Kidney (tissue), 14 donors: ENCODE measurements around the gene XPNPEP2. TPM values are rescaled to one million over a fixed set of nuclear protein-coding genes. Genes with fewer than 3 reads are reported as not detected.

ENCODE experiments used
- DNase-seq, 5 donors: peaks; one replicate each; pipeline ENCODE4 v3.0.0-alpha.2; 2013 to 2020
- FAIRE-seq: peaks from 2 replicates; lab custom pipeline; 2012; peaks lifted over from hg19 to GRCh38; lab: Jason Lieb, UNC
- H3K27ac ChIP-seq, 2 donors: one replicate each; pipeline ENCODE4 v1.7.0; 2013; ENCODE audit warnings: low read depth in 2 of 2, low read length in 2 of 2, inconsistent platforms in 1 of 2
- H3K27me3 ChIP-seq: one replicate; pipeline ENCODE4 v1.7.1; 2013; ENCODE audit warnings: low read length, inconsistent platforms; ENCODE audit not compliant: control insufficient read depth, insufficient read depth
- H3K36me3 ChIP-seq, 3 donors: one replicate each; pipeline versions ENCODE4 v1.7.0 to v1.7.1; 2013; ENCODE audit warnings: low read length in 3 of 3, control low read depth in 1 of 3, inconsistent platforms in 1 of 3; ENCODE audit not compliant: insufficient read depth in 3 of 3, control insufficient read depth in 2 of 3
- H3K4me1 ChIP-seq, 3 donors: one replicate each; pipeline versions ENCODE4 v1.7.0 to v1.7.1; 2013; ENCODE audit warnings: low read length in 3 of 3, inconsistent platforms in 1 of 3, low read depth in 1 of 3; ENCODE audit not compliant: control insufficient read depth in 2 of 3, insufficient read depth in 2 of 3
- H3K4me3 ChIP-seq, 3 donors: one replicate each; pipeline versions ENCODE4 v1.7.0 to v1.8.1; 2013; ENCODE audit warnings: low read length in 3 of 3, control low read depth in 1 of 3, inconsistent platforms in 1 of 3
- H3K9ac ChIP-seq, 3 donors: one replicate each; pipeline versions ENCODE4 v1.7.0 to v1.7.1; 2013; ENCODE audit warnings: low read length in 3 of 3, control low read depth in 1 of 3, inconsistent platforms in 1 of 3
- H3K9me3 ChIP-seq, 3 donors: one replicate each; pipeline versions ENCODE4 v1.7.0 to v1.7.1; 2013; ENCODE audit warnings: low read length in 3 of 3, control low read depth in 1 of 3, inconsistent platforms in 1 of 3; ENCODE audit not compliant: control insufficient read depth in 2 of 3, insufficient read depth in 1 of 3
- intact Hi-C: fragments of 100-400 bp; cut with DNase I; formaldehyde crosslinking; loops from one replicate; pipeline ENCODE4 v1.11.1; 2022
- polyA plus RNA-seq: library from polyadenylated mRNA; stranded (reverse); fragments of 350-450 nt; fragmentation: Illumina TruSeq; extraction: RNeasy Lipid Tissue Mini Kit (QIAGEN cat#74804); gene quantifications from one replicate; pipeline ENCODE4 v1.2.3, GENCODE V29; 2014; ENCODE audit warnings: low read depth, low replicate concordance; ENCODE audit not compliant: insufficient read depth
- total RNA-seq: library from RNA; stranded (reverse); fragmentation: NEBNext Ultra II Directional; extraction: Animal tissue kit (Norgen Biotek cat#: 25700); gene quantifications from one replicate; pipeline ENCODE4 v1.2.1, GENCODE V29; 2021
- TF ChIP-seq, protein P1 (sequence below): IDR thresholded peaks from 3 replicates; pipeline ENCODE4 v1.5.1; 2012; ENCODE audit warnings: mild to moderate bottlenecking, moderate library complexity, borderline replicate concordance; ENCODE audit not compliant: insufficient read depth; ENCODE audit errors: extremely low read depth
- donor health status: control.
- donor health status: control.
- donor health status: control.
- donor health status: control.
- donor health status: control.
- donor health status: DM: yes; HTN: yes; CAD: no.
- donor health status: Normal renal cell carcinoma (clear cell type).

Gene XPNPEP2
- total and polyA plus RNA-seq, 2 donors from 2014 or later = 2.0 to 78.6 TPM

- Histone ChIP-seq H3K27me3 (no peaks in the 10 kb centered on the region), H3K4me1 (no peaks in the 10 kb centered on the region), H3K36me3 (no peaks in the 10 kb centered on the region), H3K9ac (no peak overlapping the region), H3K9me3 (no peaks in the 10 kb centered on the region), H3K27ac (no peak overlapping the region), H3K4me3 (no peak overlapping the region)
- intact Hi-C loops = no loop called here
- TF ChIP-seq, protein P1, sequence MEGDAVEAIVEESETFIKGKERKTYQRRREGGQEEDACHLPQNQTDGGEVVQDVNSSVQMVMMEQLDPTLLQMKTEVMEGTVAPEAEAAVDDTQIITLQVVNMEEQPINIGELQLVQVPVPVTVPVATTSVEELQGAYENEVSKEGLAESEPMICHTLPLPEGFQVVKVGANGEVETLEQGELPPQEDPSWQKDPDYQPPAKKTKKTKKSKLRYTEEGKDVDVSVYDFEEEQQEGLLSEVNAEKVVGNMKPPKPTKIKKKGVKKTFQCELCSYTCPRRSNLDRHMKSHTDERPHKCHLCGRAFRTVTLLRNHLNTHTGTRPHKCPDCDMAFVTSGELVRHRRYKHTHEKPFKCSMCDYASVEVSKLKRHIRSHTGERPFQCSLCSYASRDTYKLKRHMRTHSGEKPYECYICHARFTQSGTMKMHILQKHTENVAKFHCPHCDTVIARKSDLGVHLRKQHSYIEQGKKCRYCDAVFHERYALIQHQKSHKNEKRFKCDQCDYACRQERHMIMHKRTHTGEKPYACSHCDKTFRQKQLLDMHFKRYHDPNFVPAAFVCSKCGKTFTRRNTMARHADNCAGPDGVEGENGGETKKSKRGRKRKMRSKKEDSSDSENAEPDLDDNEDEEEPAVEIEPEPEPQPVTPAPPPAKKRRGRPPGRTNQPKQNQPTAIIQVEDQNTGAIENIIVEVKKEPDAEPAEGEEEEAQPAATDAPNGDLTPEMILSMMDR = no peak
- no peak for FAIRE-seq
- no peak for DNase-seq
These were observed 10.7 kb upstream of the XPNPEP2 start for GRCh38 chrX:129728061-129728460.

GRCh38 chrX:129731228-129731627 is 7.6 kb upstream of the XPNPEP2 start:
- H3K9me3 ChIP-seq = no peaks in the 10 kb centered on the region
- no peaks in the 10 kb centered on the region for H3K36me3 ChIP-seq
- intact Hi-C loops = no loop called here
- TF ChIP-seq, protein P1 = no peak
- FAIRE-seq (no peak), DNase-seq (no peak)
- H3K4me3 ChIP-seq = no peak overlapping the region
- H3K4me1 ChIP-seq = peaks cover 0 to 2% (median 0%) of the 10 kb centered on the region in 3 donors
- H3K9ac ChIP-seq = no peak overlapping the region
- H3K27ac ChIP-seq = no peak overlapping the region
- no peaks in the 10 kb centered on the region for H3K27me3 ChIP-seq

- Histone ChIP-seq H3K36me3 (no peaks in the 10 kb centered on the region), H3K4me3 (no peak overlapping the region), H3K4me1 (peaks cover 0 to 2% (median 0%) of the 10 kb centered on the region in 3 donors), H3K27me3 (no peaks in the 10 kb centered on the region), H3K27ac (no peak overlapping the region), H3K9ac (no peak overlapping the region), H3K9me3 (no peaks in the 10 kb centered on the region)
- no peak for DNase-seq
- no peak for FAIRE-seq
- TF ChIP-seq, protein P1 = no peak
- intact Hi-C loops = no loop called here
These were observed 5.9 kb upstream of the XPNPEP2 start for GRCh38 chrX:129732857-129733256.

GRCh38 chrX:129733335-129733734 is 5.4 kb upstream of the XPNPEP2 start:
- TF ChIP-seq, protein P1 = no peak
- intact Hi-C loops = no loop called here
- no peaks in the 10 kb centered on the region for H3K9me3 ChIP-seq
- FAIRE-seq (no peak), DNase-seq (no peak)
- H3K9ac ChIP-seq = no peak overlapping the region
- H3K36me3 ChIP-seq = no peaks in the 10 kb centered on the region
- no peak overlapping the region for H3K4me3 ChIP-seq
- H3K4me1 ChIP-seq = peaks cover 0 to 2% (median 0%) of the 10 kb centered on the region in 3 donors
- H3K27me3 ChIP-seq = no peaks in the 10 kb centered on the region
- H3K27ac ChIP-seq = no peak overlapping the region
